Fibroblast of villous mesenchyme (primary cell): ENCODE results near the gene NDE1. TPM values are rescaled to one million over a fixed set of nuclear protein-coding genes. Genes with fewer than 3 reads are reported as not detected.
A peak's percentile ranks its signal among the peaks of the same experiment; 100 is the strongest.

Experiments used
- DNase-seq: peaks from one replicate; pipeline ENCODE4 v3.0.0-alpha.2; 2010; ENCODE audit warnings: low read depth
- H3K4me3 ChIP-seq: 2 replicates; pipeline ENCODE4 v1.5.1; 2011; ENCODE audit warnings: low read depth, mild to moderate bottlenecking, low read length
- CTCF ChIP-seq: IDR thresholded peaks from 2 replicates; pipeline ENCODE4 v1.5.1; 2012; ENCODE audit warnings: low read depth, mild to moderate bottlenecking, low read length; ENCODE audit not compliant: insufficient read depth
- total RNA-seq: library from RNA; depleted of rRNA; stranded (reverse); fragments of >200 nt; gene quantifications from 2 replicates; pipeline ENCODE4 v1.2.3, GENCODE V29; 2012

Gene NDE1
- total RNA-seq, 1 donor = 43.2 TPM

- no peak for TF ChIP-seq CTCF
- DNase-seq = no peak
- H3K4me3 ChIP-seq = no peak overlapping the region
Observed at GRCh38 chr16:15771694-15772093, 121.6 kb downstream of the NDE1 start.

GRCh38 chr16:15772579-15773293 lies 122.7 kb downstream of the NDE1 start:
- no peak for DNase-seq
- H3K4me3 ChIP-seq = no peak overlapping the region
- no peak for TF ChIP-seq CTCF

GRCh38 chr16:15773968-15774367 lies 123.9 kb downstream of the NDE1 start:
- DNase-seq = no peak
- TF ChIP-seq CTCF = no peak
- no peak overlapping the region for H3K4me3 ChIP-seq

- peak; percentile 33 for DNase-seq
- no peak for TF ChIP-seq CTCF
- no peak overlapping the region for H3K4me3 ChIP-seq
Observed at GRCh38 chr16:15775209-15775608, 125.2 kb downstream of the NDE1 start.

GRCh38 chr16:15775663-15776304 lies 125.7 kb downstream of the NDE1 start:
- TF ChIP-seq CTCF = no peak
- H3K4me3 ChIP-seq = no peak overlapping the region
- no peak for DNase-seq

Other genes starting within 250 kb of the NDE1 start
- 37.4 and 44.0 TPM in 2 replicates for gene BMERB1, start 215.7 kb upstream of the NDE1 start, total RNA-seq
- gene MARF1, start 7.1 kb upstream of the NDE1 start, total RNA-seq = 14.5 and 14.7 TPM in 2 replicates
- gene MYH11, start 206.8 kb downstream of the NDE1 start, total RNA-seq = under 0.01 and 0.64 TPM in 2 replicates
- 35.8 and 50.1 TPM in 2 replicates for gene CEP20, start 238.4 kb downstream of the NDE1 start, total RNA-seq